NOMO-1 (cell line): ENCODE measurements around the gene RNF217.

Source experiments
- DNase-seq, 2 experiments: peaks; one replicate each; lab custom pipeline; 2025; ENCODE audit not compliant: unreplicated experiment in 2 of 2; lab: John Stamatoyannopoulos, UW

The RNF217 gene

GRCh38 chr6:125086716-125087115, 124.5 kb downstream of the RNF217 start:
- no peak for DNase-seq

DNA sequence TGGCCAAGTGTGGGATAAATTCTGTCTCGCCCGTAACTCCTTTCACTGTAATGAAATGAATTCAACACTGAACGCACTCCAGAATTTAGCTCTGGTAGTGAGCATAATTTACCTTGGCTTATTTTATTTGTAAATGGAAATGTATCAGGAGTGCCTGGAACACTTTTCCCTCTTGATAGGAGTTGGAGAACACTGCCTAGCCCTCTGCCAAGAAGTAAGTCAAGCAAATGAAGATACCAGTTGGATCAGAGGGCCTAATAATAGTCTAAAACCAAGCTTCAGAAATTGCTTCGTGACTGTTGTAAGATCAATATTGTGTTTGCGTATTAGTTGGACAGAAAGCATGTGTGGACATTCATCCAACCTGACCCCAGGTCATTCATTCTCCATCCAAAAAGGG, 126.7 kb downstream of the RNF217 start:
- DNase-seq: no peak

DNA sequence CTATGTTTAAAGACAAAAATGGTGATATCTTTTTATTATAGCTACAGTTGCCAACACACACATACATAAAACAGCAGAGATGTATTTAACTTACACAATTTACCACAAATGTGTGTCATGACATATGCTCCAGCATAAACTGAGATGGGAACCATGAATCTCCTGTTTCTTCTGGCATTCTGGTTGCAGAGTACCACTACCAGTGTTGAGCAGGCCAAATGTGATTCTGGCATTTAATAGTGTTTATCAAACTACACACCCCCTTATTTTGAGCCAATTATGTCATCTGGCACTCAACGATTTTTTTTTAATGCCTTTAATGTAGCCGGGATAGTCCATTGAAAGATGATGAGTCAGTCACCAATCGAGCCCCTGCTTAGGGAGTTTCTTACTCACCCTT, 132.3 kb downstream of the RNF217 start:
- no peak for DNase-seq

- no peak for DNase-seq
Observed at GRCh38 chr6:125095580-125096301, 133.5 kb downstream of the RNF217 start.

GRCh38 chr6:125097186-125097585, 134.9 kb downstream of the RNF217 start:
- no peak for DNase-seq

DNA sequence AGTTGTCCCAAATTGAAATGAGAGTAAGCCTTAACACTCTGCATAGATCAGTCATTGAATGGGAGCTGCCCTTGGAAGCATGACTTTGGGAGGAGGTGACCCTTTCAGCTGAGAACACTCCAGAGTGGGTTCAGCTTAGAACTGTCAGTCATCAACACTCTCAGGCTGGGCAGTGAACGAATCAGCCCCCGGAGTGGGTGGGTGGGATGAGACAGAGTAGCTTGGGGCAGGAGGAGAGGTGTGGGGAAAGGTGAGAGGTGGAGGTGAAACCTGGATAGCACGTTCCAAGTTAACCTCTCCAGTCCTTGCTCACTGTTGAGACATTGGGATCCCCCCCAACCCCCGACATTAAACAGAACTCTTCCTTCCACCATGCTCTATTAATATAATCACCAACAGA, 136.0 kb downstream of the RNF217 start:
- no peak for DNase-seq

DNA sequence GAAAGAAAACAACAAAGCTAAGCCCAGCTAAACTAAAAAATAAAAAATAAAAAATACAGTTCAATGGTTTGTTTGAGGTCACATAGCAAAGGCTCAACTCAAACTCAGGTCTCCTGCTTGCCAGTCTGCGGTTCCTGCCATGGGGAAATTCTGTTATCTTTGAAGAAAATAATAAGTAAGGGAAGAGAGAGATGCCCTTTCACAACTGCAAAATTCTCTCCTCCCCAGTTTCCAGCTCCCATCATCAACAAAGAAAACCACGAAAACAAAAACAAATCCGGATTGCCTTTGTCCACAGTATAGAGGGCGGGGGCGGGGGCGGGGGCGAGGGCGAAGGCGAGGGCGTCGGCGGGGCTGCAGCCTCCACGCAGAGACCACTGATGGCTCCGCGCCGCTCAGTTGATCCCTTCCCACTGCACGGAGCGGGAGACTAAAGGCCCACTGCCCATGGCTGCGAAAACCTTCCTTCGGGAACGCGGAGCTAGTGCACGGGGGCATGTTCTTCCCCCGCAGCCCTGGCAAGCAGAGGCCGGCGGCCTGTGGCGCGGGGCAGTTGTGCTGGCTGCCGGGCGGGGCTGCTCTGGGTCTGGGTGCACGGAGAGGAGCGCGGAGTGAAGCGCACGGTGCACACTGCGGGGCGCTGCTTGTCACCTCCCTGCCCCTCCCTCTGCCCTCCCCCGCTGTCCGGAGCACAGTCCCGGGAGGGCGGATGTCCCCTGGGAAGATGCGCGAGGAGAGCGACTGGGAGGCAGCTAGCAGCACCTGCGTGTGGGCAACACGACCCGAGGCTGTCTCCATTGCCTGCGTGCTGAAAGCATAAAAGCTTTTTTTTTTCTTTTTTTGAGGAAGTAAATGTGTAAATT, 137.2 kb downstream of the RNF217 start:
- peak; percentile 40 to 53 for DNase-seq

DNA sequence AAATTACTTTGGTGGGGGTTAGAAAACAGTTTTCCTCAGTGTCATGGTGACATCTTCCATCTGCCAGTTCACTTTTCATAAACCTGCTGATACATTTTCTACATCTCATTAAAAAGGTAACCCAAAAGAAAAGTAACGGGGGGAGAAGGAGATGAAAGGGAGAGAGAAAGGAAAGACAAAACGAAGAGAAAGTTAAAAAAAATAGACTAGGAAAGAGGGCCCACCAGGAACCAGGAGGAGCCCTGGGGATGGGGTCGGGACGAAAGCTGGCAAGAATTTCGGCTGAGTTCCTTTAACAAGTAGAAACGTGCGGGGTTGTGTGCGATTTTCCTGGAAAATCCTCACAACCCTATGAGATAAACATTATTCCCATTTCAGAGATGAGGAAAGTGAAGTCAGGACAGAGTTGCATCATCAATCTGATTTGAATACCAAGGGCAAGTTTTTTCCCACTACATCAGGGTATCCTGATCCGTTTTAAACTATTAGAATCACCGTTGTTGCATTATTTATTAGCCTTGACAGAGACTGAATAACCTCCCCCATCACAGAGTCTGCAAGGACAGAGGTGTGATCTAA, 137.9 kb downstream of the RNF217 start:
- no peak for DNase-seq

DNA sequence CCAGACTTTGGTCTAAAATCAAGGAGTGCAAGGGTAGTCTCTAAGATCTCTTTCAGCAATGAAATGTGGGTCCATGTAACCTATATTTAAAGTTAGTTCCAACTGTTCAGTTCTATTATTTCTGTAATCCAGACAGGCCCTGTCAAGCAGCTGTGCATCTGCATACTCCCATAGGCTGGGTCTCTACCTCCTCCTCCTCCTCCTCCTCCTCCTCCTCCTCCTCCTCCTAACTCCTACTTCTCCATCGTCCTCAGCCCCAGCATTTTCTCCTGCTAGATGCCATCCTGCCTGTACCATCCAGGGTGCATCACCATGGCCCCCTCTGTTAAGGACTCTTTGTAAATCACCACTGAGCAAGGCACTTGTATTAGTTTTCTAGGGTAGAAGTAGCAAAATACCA, 138.9 kb downstream of the RNF217 start:
- no peak for DNase-seq

- no peak for DNase-seq
Observed at GRCh38 chr6:125101631-125102030, 139.4 kb downstream of the RNF217 start.

GRCh38 chr6:125102411-125102810, 140.2 kb downstream of the RNF217 start:
- DNase-seq: no peak

GRCh38 chr6:125102891-125103290, 140.7 kb downstream of the RNF217 start:
- DNase-seq: no peak

DNA sequence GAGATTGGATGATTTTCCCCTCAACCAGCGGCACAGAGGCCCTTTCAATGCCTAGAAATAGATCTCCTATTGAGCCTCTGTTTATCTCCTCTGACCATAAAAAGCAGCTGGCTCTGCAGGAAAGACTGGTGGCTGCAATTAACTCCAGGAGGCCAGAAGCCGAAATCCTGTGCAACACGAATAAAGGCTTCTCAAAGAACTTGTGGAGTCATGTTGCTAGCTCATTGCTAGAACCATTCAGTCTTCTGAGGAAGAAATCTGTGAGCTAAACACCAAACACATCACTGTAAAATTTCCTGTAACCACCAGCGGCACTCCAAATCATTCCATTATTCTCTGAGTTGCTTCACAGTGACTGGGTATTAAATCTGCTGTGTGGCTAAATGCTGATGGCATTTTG, 142.2 kb downstream of the RNF217 start:
- DNase-seq: no peak

GRCh38 chr6:125107048-125107447, 144.8 kb downstream of the RNF217 start:
- DNase-seq: no peak

DNA sequence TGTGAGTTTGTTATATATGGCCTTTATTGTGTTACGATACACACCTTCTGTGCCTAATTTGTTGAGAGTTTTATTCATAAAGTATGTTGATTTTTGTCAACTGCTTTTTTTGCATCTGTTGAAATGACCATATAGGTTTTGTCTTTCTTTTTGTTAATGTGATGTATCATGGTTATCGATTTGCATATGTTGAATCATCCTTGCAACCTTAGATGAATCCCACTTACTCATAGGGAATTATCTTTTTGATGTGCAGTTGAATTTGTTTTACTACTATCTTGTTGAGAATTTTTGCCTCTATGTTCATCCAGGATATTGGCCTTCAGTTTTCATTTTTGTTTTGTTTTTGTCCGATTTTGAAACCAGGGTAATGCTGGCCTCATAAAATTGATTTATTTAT, 145.7 kb downstream of the RNF217 start:
- DNase-seq: no peak

GRCh38 chr6:125110056-125110455, 147.8 kb downstream of the RNF217 start:
- no peak for DNase-seq

DNA sequence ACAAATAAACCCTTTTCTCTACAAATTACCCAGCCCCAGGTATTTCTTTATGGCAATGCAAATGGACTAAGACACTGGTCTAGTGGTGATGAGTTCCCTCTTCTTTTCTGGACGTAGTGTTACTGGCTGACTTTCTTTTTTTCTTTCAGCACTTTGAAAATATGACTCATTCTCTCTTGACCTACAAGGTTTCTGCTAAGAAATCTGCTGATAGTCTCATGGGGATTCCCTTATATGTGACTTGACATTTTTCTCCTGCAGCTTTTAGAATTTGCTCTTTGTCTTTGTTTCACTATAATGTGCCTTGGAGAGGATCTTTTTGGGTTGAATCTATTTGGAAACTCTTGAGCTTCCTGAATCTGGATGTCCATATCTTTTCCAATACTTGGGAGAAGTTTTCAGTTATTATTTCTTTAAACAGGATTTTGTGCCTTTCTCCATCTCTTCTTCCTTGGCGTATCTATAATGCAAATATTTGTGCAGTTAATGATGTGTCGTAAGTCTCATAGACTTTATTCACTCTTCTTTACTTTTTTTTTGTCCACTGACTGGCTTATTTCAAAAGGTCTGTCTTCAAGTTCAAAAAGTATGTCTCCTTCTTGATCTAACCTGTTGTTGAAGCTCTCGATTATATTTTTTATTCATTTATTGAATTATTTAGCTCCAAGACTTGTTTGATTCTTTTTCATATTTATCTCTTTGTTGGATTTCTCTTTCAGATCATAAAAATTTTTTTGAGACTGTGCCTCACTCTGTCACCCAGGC, 149.2 kb downstream of the RNF217 start:
- no peak for DNase-seq

DNA sequence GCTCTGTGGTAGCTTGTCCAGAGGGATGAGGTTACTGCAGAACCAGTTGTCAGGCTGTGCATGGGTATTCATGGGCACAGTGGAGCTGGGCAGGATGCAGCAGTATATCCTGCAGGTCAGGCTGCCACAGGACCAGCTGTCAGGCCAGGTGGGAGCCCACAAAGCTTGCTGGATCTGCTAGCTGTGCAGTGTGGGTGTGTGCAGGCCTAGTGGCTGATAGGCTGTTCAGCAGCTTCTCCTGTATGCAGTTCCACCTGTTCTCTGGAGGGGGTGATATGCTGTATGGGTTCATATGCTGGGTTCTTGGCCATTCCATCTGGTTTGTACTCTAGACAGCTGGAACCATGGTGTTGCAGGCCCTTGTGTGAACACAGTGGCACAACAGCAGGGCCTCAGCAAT, 150.7 kb downstream of the RNF217 start:
- no peak for DNase-seq

GRCh38 chr6:125114248-125114858, 152.1 kb downstream of the RNF217 start:
- DNase-seq: peak in 1 of 2 experiments; percentile 31

DNA sequence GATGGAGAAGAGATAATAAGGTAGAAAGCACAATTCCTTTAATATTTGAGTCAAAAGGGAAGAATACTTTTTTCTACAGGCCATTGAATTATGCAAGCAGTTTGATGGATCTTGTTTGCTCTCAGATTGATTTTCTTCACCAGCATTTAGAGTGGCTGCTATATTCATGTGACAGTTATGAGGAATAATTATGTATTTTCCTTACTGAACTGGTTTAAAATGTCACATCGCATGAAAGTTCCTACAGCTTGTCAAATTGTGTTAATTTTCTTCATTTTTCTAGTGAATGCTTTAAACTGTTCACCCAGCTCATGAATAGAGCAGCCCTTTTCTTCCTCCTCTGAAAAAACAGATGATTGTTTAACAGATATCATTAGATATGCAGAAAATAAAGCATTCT, 153.9 kb downstream of the RNF217 start:
- no peak for DNase-seq

- DNase-seq: no peak
Observed at GRCh38 chr6:125116710-125117109, 154.5 kb downstream of the RNF217 start.
